ENCODE results near the gene DPP8. TPM values are rescaled to one million over a fixed set of nuclear protein-coding genes. Genes with fewer than 3 reads are reported as not detected.
"Not testable (repeated sequence)": the region's sequence is repeated elsewhere in the genome, so short reads cannot be mapped to it uniquely, and the experiment has no call there.

Gene DPP8
- total RNA-seq, 1 experiment from 2014 or later = 34.7 TPM

- Histone ChIP-seq H3K36me3 (no peaks in the 10 kb centered on the region), H3K27me3 (no peaks in the 10 kb centered on the region), H3K9me3 (replicated peaks) (no peaks in the 10 kb centered on the region), H3K4me3 (no peak overlapping the region), H3K4me1 (peaks cover 46% of the 10 kb centered on the region), H3K27ac (no peak overlapping the region)
- peak; percentile 44 to 52 for DNase-seq
Measured at GRCh38 chr15:65409036-65409631, 108.4 kb downstream of the DPP8 start.

DNA sequence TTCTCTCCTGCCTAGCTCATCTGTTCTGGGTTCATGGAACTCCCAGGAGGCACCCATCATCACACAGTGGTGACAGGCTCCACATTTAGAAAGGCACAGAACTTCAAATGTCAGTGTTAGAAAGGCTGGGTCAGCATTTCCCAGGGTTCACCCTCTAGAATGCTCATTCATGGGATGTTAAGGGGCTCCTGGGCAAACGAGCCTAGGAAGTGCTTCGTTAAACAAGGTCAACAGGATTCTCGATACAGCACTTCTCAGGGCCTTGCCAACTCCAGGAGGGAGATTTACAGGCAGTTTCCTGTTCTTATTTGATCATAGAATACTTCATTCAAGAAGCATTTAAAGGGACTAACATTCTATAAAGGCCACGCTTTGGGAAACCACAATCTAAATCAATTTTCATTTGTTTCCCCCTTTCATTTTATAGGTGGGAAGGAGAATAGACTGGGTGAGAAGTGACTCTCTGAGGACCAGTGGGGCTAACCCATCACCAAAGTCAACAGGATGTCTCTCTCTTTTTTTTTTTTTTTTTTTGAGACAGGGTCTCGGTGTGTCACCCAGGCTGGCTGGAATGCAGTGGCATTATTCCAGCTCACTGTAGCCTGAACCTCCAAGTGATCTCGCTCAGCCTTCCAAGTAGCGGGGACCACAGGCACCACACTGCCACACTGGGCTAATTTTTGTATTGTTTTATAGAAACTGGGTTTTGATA is 109.0 kb downstream of the DPP8 start:
- Histone ChIP-seq H3K4me1 (peaks cover 41% of the 10 kb centered on the region), H3K27me3 (no peaks in the 10 kb centered on the region), H3K4me3 (no peak overlapping the region), H3K9me3 (replicated peaks) (no peaks in the 10 kb centered on the region), H3K36me3 (no peaks in the 10 kb centered on the region), H3K27ac (no peak overlapping the region)
- no peak for DNase-seq

DNA sequence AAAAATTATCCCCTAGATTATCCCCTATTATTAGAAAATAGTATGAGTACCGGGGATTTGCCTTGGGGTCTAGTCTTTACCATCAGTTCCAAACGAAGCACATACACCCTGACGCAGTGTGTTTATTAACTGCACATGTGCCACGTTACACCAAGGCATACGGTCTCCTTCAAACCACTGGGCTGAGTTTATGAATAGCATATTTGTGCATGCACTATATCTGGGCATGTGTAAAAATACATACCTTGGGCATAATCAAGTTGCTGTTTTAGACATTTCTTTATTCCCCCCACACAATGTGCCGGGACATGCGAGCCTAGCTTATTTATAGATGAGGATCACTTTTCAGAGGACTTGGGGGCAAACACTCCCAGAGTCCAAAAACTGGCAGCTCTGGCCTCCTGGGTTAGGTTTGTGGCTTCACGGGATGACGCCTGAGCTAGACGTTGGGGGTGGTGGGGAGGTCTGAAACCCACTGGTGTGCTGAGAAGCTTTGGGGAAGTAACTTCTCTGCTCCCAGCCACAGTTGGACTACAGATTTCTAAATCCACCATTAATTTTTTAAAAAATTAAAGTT is 111.0 kb downstream of the DPP8 start:
- H3K36me3 ChIP-seq = no peaks in the 10 kb centered on the region
- no peaks in the 10 kb centered on the region for H3K27me3 ChIP-seq
- H3K4me3 ChIP-seq = no peak overlapping the region
- no peak overlapping the region for H3K27ac ChIP-seq
- no peaks in the 10 kb centered on the region for H3K9me3 ChIP-seq (replicated peaks)
- H3K4me1 ChIP-seq = peaks cover 38% of the 10 kb centered on the region
- DNase-seq = no peak

GRCh38 chr15:65405791-65406423 is 111.6 kb downstream of the DPP8 start:
- Histone ChIP-seq H3K4me3 (0 out of 2 replicates have a peak overlapping the region, but pooled peaks have one; percentile 1), H3K27me3 (no peaks in the 10 kb centered on the region), H3K27ac (peak overlapping the region; percentile 1; the same call in 1 of the 2 replicates), H3K36me3 (no peaks in the 10 kb centered on the region), H3K4me1 (peaks cover 41% of the 10 kb centered on the region), H3K9me3 (replicated peaks) (no peaks in the 10 kb centered on the region)
- peak; percentile 81 to 87 for DNase-seq

- Histone ChIP-seq H3K27ac (no peak overlapping the region), H3K4me1 (peaks cover 38% of the 10 kb centered on the region), H3K27me3 (no peaks in the 10 kb centered on the region), H3K4me3 (no peak overlapping the region), H3K36me3 (no peaks in the 10 kb centered on the region), H3K9me3 (replicated peaks) (no peaks in the 10 kb centered on the region)
- peak; percentile 20 to 45 for DNase-seq
Measured at GRCh38 chr15:65404186-65404872, 113.2 kb downstream of the DPP8 start.

DNA sequence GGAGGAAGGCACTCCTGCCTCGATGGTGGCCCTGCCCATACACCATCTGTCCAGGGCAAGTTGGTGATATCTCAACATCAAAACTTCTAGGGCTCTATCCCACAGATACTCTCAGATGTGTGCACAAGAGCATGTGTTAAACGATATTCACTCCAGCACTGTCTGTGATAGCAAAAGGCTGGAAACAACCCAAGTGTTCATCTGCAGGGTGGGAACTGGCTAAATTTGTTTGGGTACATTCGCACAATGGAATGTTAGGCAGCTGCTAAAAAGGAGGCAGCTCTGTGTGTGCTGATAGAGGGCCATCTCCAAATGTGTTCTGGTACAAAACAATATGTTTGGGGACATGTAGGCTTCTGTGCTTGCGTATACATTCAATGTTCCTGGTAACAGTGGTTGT is 114.5 kb downstream of the DPP8 start:
- Histone ChIP-seq H3K4me3 (no peak overlapping the region), H3K27ac (no peak overlapping the region), H3K9me3 (replicated peaks) (no peaks in the 10 kb centered on the region), H3K4me1 (peaks cover 27% of the 10 kb centered on the region), H3K36me3 (no peaks in the 10 kb centered on the region), H3K27me3 (no peaks in the 10 kb centered on the region)
- no peak for DNase-seq

GRCh38 chr15:65401611-65402240 is 115.8 kb downstream of the DPP8 start:
- H3K9me3 ChIP-seq (replicated peaks) = no peaks in the 10 kb centered on the region
- H3K4me1 ChIP-seq = peaks cover 23% of the 10 kb centered on the region
- no peak overlapping the region for H3K27ac ChIP-seq
- no peaks in the 10 kb centered on the region for H3K36me3 ChIP-seq
- DNase-seq = no peak
- no peak overlapping the region for H3K4me3 ChIP-seq
- H3K27me3 ChIP-seq = no peaks in the 10 kb centered on the region

DNA sequence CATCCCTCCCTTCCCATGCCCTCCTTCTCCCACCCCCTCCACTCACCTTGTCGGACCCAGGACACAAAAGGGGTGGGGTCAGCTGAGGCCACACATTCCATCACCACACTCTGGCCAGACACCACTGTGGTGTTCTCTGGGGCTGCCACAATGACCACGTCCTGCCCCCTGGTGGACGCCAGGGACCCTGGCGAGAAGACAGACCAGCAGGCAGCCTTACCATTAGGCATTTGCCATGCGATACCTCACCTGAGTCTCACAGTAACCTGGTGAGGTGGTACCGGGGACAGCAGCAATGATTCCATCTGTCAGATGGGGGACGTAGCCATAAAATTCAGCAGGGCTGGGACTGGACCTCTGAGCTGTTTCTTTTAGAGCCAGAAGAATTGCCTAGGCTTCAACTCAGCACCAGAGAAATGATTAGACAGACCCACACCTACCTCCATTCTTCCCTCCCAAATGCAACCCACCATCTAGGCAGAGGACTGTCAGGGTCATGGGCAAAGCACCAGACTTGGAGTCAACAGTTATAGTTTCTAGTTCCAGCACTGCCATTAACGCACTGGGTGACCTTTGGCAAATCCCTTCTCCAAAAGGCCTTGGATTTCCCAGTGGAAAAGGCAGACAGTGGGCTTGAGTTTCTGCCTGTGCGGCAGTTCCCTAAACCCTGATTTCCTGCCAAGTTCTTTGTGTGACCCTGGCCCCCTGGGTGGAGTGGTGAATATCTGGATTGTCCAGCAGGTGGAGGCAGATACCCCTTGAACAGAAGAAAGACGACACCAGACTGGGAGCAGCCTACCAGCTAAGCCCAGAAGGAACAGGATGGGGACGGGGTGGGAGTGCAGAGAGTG is 116.5 kb downstream of the DPP8 start:
- Histone ChIP-seq H3K9me3 (replicated peaks) (no peaks in the 10 kb centered on the region), H3K4me3 (no peak overlapping the region), H3K27ac (0 out of 2 replicates have a peak overlapping the region, but pooled peaks have one; percentile 13), H3K4me1 (peaks cover 15% of the 10 kb centered on the region), H3K36me3 (no peaks in the 10 kb centered on the region), H3K27me3 (no peaks in the 10 kb centered on the region)
- DNase-seq = peak; percentile 90 to 95

DNA sequence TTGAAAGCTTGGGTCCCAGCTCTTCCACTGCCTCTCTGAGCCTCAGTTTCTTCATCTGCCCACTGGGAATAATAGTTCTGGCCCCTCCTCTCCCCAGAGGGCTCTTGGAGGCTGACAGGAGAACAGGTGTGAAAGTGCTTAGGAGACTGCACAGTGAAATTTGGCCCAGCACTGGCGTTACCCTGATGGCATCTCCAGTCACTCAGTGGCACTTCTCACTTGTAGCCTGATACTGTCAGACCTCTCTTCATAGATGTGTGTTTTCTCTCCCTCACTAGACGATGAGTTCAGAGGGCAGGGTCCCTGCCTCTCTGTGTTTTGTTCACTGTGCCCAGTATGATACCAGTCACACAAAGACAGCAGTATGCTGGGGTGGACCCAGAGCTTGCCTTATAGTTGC is 117.5 kb downstream of the DPP8 start:
- no peaks in the 10 kb centered on the region for H3K27me3 ChIP-seq
- DNase-seq = no peak
- no peaks in the 10 kb centered on the region for H3K9me3 ChIP-seq (replicated peaks)
- H3K27ac ChIP-seq = no peak overlapping the region
- H3K4me1 ChIP-seq = peaks cover 7% of the 10 kb centered on the region
- no peak overlapping the region for H3K4me3 ChIP-seq
- H3K36me3 ChIP-seq = no peaks in the 10 kb centered on the region

DNA sequence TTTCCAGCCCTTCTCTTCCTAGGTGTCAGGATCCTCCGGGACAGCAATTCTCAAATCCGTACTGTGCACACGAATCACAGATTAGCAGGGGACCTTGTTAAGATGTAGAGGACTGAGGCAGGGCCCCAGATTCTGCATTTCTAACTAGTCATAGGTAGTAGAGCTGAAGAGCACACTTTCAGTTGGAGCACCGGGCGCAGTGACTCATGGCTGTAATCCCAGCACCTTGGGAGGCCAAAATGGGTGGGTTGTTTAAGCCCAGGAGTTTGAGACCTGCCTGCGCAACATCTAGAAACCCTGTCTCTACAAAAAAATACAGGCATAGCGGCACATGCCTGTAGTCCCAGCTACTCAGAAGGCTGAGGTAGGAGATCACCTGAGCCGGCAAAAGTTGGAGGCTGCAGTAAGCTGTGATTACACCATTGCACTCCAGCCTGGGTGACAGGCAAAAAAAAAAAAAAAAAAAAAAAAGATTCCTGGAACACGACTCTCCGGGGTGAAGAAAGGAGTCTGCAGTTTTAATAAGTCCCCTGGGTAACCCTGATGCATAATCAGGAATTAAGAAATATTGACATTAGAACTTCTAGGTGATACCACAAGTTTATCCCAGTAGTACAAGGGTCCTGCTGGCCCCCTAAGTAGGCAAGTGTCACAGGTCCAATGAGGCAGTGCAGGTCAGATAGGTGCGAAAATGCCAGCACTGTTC is 118.3 kb downstream of the DPP8 start:
- DNase-seq = no peak
- no peaks in the 10 kb centered on the region for H3K36me3 ChIP-seq
- peaks cover 7% of the 10 kb centered on the region; the same call in 1 of the 2 replicates for H3K4me1 ChIP-seq

GRCh38 chr15:65398486-65398885 is 119.0 kb downstream of the DPP8 start:
- not testable (repeated sequence) for H3K4me3 ChIP-seq; H3K4me1 ChIP-seq; H3K9me3 ChIP-seq (replicated peaks); H3K36me3 ChIP-seq; H3K27me3 ChIP-seq; H3K27ac ChIP-seq; DNase-seq

More for the DNA sequence above, 118.3 kb downstream of the DPP8 start:
- H3K27ac ChIP-seq = no peak overlapping the region
- no peaks in the 10 kb centered on the region for H3K27me3 ChIP-seq
- no peaks in the 10 kb centered on the region for H3K9me3 ChIP-seq (replicated peaks)
- H3K4me3 ChIP-seq = no peak overlapping the region

DNA sequence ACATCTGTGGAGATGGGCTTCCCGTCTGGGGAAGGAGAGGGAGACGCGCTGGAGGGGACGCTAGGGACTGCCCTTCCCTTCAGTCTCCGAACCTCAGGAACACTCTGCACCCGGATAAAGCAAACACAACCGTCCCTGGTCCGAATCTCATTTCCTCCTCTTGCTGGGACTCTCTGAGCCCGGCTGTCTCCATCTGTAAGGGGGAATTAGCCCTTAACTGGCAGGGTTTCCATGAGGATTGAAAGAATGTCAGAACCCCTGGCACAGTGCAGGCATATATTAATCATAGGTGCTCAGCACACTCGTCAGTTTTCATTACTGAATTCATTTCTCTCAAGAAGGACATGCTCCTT is 120.5 kb downstream of the DPP8 start:
- Histone ChIP-seq H3K27me3 (no peaks in the 10 kb centered on the region), H3K4me3 (no peak overlapping the region), H3K27ac (no peak overlapping the region), H3K4me1 (peaks cover 5% of the 10 kb centered on the region; the same call in 1 of the 2 replicates), H3K36me3 (no peaks in the 10 kb centered on the region), H3K9me3 (replicated peaks) (no peaks in the 10 kb centered on the region)
- no peak for DNase-seq

DNA sequence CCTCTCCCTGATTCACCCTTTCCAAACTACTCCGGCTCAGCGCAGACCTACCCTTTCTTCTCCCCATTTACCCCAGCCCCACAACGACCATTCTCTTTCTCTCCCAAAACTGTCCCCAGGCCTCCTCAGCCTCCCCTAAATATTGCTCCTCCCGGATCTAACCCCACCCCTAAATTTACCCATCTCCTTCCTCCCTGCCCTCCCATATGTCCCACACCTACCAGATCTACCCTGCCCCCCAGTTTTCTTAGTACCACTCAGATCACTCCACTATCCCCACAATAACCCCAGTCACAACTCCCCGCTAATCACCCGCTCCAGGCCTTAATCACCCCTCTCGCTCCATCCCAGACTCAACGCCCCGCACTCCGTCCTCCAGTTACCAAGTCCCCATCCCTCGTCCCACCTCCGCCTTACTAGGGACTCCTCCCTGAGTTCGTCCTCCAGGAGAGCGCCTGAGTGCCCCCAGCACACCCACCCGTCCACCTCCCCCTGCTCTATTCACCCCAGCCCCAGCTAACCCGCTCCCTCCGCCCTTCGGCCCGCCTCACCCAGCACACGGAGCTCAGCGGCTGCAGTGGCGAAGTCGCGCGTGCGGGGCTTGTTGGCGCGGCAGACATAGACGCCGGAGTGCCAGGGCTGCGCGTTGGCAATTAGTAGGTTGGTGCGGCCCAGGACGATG is 121.1 kb downstream of the DPP8 start:
- no peak for DNase-seq
- no peaks in the 10 kb centered on the region for H3K9me3 ChIP-seq (replicated peaks)
- H3K27ac ChIP-seq = no peak overlapping the region
- peaks cover 5% of the 10 kb centered on the region; the same call in 1 of the 2 replicates for H3K4me1 ChIP-seq
- H3K27me3 ChIP-seq = no peaks in the 10 kb centered on the region
- no peak overlapping the region for H3K4me3 ChIP-seq
- H3K36me3 ChIP-seq = no peaks in the 10 kb centered on the region

All from SJCRH30 (cell line).